Lung (tissue), 12 donors: ENCODE data around the gene CDH1. TPM values are rescaled to one million over a fixed set of nuclear protein-coding genes. Genes with fewer than 3 reads are reported as not detected.

Experiments
- ATAC-seq: fragments of 200-7000 bp; cut with Tn5 transposase; one replicate; pipeline ENCODE4 v1.9.1; 2020; ENCODE audit warnings: moderate number of reproducible peaks; ENCODE audit not compliant: insufficient read depth, low FRiP score
- DNase-seq, 3 donors: peaks; one replicate each; pipeline ENCODE4 v3.0.0-alpha.2; 2013 to 2017
- H3K27ac ChIP-seq, 2 donors: one replicate each; pipeline ENCODE4 v1.5.1; 2013; ENCODE audit warnings: mild to moderate bottlenecking in 2 of 2, moderate library complexity in 2 of 2, control low read depth in 1 of 2, inconsistent platforms in 1 of 2, low read depth in 1 of 2, low read length in 1 of 2
- H3K27me3 ChIP-seq, 3 donors: one replicate each; pipeline ENCODE4 v1.5.1; 2013; ENCODE audit warnings: low read length in 2 of 3; ENCODE audit not compliant: control insufficient read depth in 3 of 3, insufficient read depth in 3 of 3
- H3K36me3 ChIP-seq, 4 donors: one replicate each; pipeline ENCODE4 v1.5.1; 2013; ENCODE audit warnings: low read length in 4 of 4, mild to moderate bottlenecking in 1 of 4, moderate library complexity in 1 of 4; ENCODE audit not compliant: control insufficient read depth in 4 of 4, insufficient read depth in 4 of 4
- H3K4me1 ChIP-seq, 5 donors: one replicate each; pipeline ENCODE4 v1.5.1; 2013; ENCODE audit warnings: low read length in 5 of 5, mild to moderate bottlenecking in 2 of 5, moderate library complexity in 1 of 5; ENCODE audit not compliant: control insufficient read depth in 5 of 5, insufficient read depth in 5 of 5
- H3K4me3 ChIP-seq: one replicate; pipeline ENCODE4 v1.5.1; 2013; ENCODE audit warnings: mild to moderate bottlenecking, control low read depth, moderate library complexity
- H3K9ac ChIP-seq, 2 donors: one replicate each; pipeline ENCODE4 v1.5.1; 2013; ENCODE audit warnings: low read length in 2 of 2, control low read depth in 1 of 2; ENCODE audit not compliant: insufficient read depth in 1 of 2
- H3K9me3 ChIP-seq, 4 donors: one replicate each; pipeline ENCODE4 v1.5.1; 2013; ENCODE audit warnings: low read length in 3 of 4, mild to moderate bottlenecking in 1 of 4, moderate library complexity in 1 of 4; ENCODE audit not compliant: control insufficient read depth in 4 of 4, insufficient read depth in 3 of 4
- CTCF ChIP-seq: IDR thresholded peaks from 2 replicates; pipeline ENCODE4 v1.5.1; 2012; ENCODE audit warnings: mild to moderate bottlenecking; ENCODE audit errors: control extremely low read depth, extremely low read depth
- WGBS, 2 donors: extraction: QIAGEN DNeasy Blood & Tissue Kit; methylation state at CpG; one replicate each; pipeline ENCODE4 v1.1.7; 2013; 5-methylcytosine and 5-hydroxymethylcytosine counted together
- polyA plus RNA-seq, 2 donors: library from polyadenylated mRNA; stranded (reverse); fragments of 200-250 nt; gene quantifications; one replicate each; pipeline ENCODE4 v1.2.1, GENCODE V29; 2013
- total RNA-seq, 2 donors: library from RNA; depleted of rRNA in 1 of 2; stranded (reverse); fragments of >200 nt in 1 of 2; gene quantifications; one replicate each; pipeline ENCODE4 v1.2.1, GENCODE V29; 2014 to 2021
- donor health status: control.
- donor health status: control.
- donor health status: Bipolar disorder and iron deficiency.
- donor health status: healthy.
- donor health status: DM: yes; HTN: yes; CAD: no.

CDH1 gene
- total and polyA plus RNA-seq, 4 donors, result 33.2 to 227 (median 95.2) TPM

GRCh38 chr16:68717684-68718083, 19.4 kb upstream of the CDH1 start:
- H3K9ac ChIP-seq, result no peak overlapping the region
- no peak overlapping the region for H3K27ac ChIP-seq
- no peak for ATAC-seq
- no peak for DNase-seq
- no peaks in the 10 kb centered on the region for H3K9me3 ChIP-seq
- no peak for TF ChIP-seq CTCF
- no peak overlapping the region for H3K4me3 ChIP-seq
- H3K27me3 ChIP-seq, result no peaks in the 10 kb centered on the region
- 96 to 99% methylated on average over 4 of the region's 4 CpGs for WGBS, 2 donors
- H3K36me3 ChIP-seq, result no peaks in the 10 kb centered on the region
- no peaks in the 10 kb centered on the region for H3K4me1 ChIP-seq

GRCh38 chr16:68718590-68718989, 18.5 kb upstream of the CDH1 start:
- no peak overlapping the region for H3K27ac ChIP-seq
- no peaks in the 10 kb centered on the region for H3K4me1 ChIP-seq
- no peaks in the 10 kb centered on the region for H3K36me3 ChIP-seq
- no peak for DNase-seq
- H3K27me3 ChIP-seq, result no peaks in the 10 kb centered on the region
- no peak for ATAC-seq
- no peak overlapping the region for H3K9ac ChIP-seq
- no peaks in the 10 kb centered on the region for H3K9me3 ChIP-seq
- H3K4me3 ChIP-seq, result no peak overlapping the region
- WGBS, 2 donors, result 92 to 94% methylated on average over 9 of the region's 9 CpGs
- TF ChIP-seq CTCF, result no peak

GRCh38 chr16:68719993-68720489, 17.1 kb upstream of the CDH1 start:
- H3K27ac ChIP-seq, result no peak overlapping the region
- DNase-seq, result no peak
- H3K27me3 ChIP-seq, result no peaks in the 10 kb centered on the region
- no peaks in the 10 kb centered on the region for H3K4me1 ChIP-seq
- no peak for TF ChIP-seq CTCF
- ATAC-seq, result no peak
- WGBS, 2 donors, result 84 to 89% methylated on average over 2 of the region's 2 CpGs
- no peak overlapping the region for H3K9ac ChIP-seq
- no peaks in the 10 kb centered on the region for H3K36me3 ChIP-seq
- H3K4me3 ChIP-seq, result no peak overlapping the region
- no peaks in the 10 kb centered on the region for H3K9me3 ChIP-seq
